T-helper 2 cell (primary cell): ENCODE results near the gene SAP25.

Experiments used
- DNase-seq, 5 experiments: peaks; one replicate each; pipeline versions ENCODE4 v3.0.0 to v3.0.0-alpha.2; 2012 to 2022
- total RNA-seq, 2 donors: gene quantifications; one replicate each; lab custom pipeline; 2026; lab: John Stamatoyannopoulos, UW

Gene SAP25
- total RNA-seq: 0 reads per million in 2 donors

DNA sequence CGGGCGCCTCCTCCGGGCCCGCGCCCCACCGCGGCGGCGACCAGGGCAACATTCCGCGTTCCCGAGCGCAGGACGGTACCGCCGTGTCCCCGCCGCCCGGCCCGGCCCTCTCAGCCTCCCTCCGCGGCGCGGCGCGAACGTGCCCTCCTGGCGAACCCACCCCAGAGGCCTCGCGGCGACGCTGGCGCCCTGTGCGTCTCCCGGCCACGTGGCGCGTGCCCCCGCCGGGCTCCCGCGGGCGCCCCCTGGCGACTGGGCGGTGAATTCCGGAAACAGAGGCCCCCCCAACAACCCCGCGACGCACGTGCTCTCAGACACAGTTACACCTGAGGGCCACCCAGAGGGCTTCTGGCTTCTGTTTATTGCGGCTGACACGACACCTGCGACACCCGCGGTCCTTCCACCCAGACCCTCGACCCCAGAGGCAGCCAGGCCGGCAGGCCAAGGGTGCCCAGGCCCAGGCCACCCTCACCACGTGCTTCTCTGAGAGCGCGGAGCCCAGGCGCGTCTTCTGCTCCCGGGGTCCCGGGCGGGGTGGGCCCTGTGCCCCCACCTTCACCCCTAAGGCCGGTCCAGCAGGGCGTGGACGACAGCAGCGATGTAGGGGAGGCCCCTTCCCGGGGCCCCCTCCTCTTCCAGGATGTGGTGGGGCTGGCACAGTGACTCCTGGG, at the start of gene SAP25:
SAP25 (minus strand) TSS at position 210 of the 671 bp plus-strand sequence; CDS start at position 52, 158 bp downstream.
- no peak for DNase-seq

DNA sequence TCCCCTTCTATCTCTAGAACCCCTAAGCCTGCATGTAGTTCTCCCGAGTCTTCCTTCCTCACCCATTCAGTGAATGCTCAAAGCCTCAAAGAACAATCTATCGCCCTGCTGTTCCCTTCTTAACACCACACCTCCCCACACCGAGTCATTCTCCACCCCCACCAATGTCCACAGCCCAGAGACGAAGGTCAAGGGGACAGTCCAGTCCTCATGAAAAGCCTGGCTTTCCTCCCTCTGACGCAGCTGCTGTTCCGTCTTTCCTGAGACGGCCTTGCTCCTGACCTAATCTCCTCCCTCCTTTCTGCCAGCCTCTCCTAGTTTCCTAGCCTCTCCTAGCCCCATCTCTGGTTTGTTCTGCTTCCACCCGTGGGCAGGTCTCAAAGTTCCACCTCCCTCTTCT, 47.9 kb upstream of the SAP25 start:
- no peak for DNase-seq

GRCh38 chr7:100620804-100621203, 47.1 kb upstream of the SAP25 start:
- DNase-seq: no peak

GRCh38 chr7:100620239-100620638, 46.5 kb upstream of the SAP25 start:
- no peak for DNase-seq

DNA sequence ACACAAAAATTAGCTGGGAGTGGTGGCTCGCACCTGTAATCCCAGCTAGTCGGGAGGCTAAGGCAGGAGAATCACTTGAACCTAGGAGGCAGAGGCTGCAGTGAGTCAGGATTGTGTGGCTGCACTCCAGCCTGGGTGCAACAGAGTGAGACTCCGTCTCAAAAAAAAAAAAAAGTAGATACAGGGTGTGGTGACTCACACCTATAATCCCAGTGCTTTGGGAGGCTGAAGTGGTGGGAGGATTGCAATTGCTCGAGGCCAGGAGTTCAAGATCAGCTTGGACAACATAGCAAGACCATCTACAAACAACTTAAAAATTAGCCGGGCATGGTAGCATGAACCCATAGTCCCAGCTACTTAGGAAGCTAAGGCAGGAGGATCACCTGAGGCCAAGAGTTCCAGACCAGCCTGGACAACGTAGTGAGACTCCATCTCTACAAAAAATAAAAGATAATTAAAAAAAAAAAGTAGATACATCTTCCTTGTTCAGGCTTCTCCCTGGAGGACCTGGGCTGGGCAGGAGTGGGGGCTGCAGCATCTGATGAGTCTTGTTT, 40.7 kb upstream of the SAP25 start:
- DNase-seq: no peak

DNA sequence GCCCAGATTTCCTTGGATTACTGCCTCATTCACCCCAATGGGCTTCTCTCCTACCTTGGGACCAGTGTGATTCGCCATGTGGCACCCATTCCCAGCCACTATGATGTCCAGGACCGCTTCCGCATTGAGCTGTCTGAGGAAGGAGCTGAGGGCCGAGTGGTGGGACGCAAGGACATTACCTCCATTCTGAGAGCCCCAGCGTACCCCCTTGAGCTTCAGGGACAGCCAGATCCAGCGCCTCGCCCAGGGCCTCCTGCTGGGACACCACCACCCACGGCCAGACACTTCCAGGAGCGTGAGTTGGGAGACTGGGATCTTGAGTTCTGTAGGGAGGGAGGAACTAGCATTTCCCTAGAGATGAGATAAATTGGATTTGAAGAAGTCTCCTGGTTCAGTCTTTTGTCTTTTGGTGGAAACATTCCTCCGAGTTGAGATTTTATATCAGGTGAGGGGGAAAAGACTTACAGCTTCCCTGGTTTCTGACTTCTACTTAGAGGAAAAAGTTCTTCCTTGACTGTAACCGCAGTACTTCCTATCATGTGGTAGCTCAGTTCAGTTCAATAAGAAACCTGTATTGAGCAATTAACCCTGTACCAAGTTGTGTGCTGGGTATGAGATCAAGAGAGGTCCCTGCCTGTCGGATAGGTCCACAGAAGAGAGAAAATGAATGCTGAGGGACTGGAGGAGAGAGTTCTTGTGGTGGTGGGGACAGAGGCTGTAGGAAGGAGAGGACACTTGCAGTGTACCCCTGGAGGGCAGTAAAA, 39.9 kb upstream of the SAP25 start:
- peak in 1 of 5 experiments; percentile 35 for DNase-seq

GRCh38 chr7:100612730-100613390, 39.2 kb upstream of the SAP25 start:
- DNase-seq: peak in 1 of 5 experiments; percentile 54

GRCh38 chr7:100611983-100612729, 38.5 kb upstream of the SAP25 start, which contains the start of gene MOSPD3:
MOSPD3 (plus strand) TSS chr7:100612540; CDS start chr7:100612792, 252 bp downstream.
- DNase-seq: peak; percentile 96 to 99 (median 96)

DNA sequence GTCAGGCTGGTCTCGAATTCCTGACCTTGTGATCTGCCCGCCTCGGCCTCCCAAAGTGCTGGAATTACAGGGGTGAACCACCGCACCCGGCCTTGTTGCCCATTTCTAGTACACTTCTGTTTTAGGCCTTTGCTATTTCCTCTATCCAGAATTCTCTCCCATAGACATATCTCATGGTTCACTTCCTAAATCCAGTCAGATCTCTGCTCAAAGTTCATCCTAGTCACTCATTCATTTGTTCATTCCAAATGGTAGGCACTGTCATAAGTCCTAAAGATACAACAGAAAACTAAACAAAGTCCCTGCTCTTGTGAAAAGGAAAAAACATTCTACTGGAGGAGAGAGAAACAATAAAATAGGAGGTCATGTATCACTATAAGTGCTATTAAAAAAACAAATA, 36.3 kb upstream of the SAP25 start:
- DNase-seq: no peak

DNA sequence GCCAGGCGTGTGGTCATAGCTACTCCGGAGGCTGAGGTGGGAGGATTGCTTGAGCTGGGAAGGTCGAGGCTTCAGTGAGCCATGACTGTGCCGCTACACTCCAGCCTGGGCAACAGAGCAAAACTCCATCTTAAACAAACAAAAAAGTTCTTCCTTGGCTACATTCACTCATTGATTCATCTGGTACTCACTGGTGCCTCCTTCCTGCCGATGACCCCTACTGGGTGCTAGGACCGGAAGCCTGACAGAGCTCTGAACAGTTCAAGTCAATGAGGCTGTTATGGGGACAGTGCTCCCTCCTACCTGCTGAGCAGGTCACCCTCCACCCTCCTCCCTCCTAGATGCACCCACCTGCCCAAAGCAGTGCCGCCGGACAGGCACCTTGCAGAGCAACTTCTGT, 33.4 kb upstream of the SAP25 start:
- DNase-seq: no peak

DNA sequence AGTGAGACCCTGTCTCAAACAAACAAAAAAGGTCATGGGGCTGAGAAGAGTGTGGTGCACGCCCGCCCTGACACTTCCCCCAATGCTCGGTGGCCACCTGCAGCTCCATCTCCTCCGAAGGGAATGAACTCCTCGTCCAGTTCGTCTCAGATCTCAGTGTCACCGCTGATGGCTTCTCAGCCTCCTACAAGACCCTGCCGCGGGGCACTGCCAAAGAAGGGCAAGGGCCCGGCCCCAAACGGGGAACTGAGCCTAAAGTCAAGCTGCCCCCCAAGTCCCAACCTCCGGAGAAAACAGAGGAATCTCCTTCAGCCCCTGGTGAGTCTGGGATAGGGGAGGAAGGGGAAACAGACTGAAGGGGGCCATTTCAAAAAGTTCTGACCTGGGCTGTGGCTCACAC, 32.6 kb upstream of the SAP25 start:
- DNase-seq: no peak

DNA sequence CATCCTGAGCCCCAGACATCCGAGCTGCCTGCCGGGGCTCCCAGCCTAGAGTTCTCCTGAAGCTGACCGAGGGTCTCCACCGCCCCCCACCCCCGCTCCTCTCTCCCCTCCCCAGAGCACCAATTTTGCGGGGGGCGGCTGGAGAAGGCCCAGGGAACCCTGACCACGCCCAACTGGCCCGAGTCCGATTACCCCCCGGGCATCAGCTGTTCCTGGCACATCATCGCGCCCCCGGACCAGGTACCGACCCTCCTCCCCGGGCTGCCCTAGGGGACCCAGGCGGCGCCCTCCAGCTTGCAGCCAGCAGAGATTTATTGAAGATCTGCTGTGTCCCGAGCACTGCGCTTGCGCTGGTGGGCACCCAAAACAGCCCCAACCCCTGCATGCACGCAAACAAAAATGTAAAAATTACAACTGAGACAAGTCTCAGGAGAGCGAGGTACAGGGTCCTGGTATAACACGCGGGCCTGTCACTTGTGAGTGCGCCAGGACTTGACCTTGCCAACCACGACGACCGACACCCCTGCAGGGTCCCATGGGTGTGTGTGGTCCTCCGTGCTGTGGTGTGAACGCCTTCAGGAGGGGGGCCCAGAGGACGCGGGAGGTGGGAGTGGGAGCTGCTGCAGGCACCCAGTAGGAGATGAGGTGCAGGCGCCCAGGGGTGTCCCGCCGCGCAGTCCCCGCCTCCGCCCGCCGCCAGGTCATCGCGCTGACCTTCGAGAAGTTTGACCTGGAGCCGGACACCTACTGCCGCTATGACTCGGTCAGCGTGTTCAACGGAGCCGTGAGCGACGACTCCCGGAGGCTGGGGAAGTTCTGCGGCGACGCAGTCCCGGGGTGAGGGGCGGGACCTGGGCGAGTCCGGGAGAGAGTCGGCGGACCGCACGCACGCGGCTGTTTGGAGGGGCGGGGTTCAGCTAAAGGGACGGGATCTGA, 31.5 kb upstream of the SAP25 start:
- peak in 3 of 5 experiments; percentile 12 to 59 (median 18) for DNase-seq

- peak; percentile 53 to 86 (median 66) for DNase-seq
Observed at GRCh38 chr7:100604028-100604975, 30.6 kb upstream of the SAP25 start.

DNA sequence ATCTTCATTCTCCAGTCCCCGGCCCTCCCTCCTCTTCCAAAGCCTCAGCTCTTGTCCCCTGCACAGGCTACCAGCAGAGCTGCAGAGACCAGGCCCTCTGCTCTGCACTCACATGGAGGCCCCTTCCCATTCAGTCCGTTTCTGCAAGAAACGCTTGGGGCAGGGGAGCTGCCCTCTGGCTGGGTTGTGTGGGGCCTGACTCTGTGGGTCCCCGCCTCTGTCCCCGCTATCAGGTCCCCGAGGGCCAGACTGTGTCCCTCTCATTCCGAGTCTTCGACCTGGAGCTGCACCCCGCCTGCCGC, 30.0 kb upstream of the SAP25 start:
- no peak for DNase-seq

GRCh38 chr7:100602889-100603725, 29.4 kb upstream of the SAP25 start:
- no peak for DNase-seq

GRCh38 chr7:100600730-100601038, 27.0 kb upstream of the SAP25 start:
- no peak for DNase-seq

DNA sequence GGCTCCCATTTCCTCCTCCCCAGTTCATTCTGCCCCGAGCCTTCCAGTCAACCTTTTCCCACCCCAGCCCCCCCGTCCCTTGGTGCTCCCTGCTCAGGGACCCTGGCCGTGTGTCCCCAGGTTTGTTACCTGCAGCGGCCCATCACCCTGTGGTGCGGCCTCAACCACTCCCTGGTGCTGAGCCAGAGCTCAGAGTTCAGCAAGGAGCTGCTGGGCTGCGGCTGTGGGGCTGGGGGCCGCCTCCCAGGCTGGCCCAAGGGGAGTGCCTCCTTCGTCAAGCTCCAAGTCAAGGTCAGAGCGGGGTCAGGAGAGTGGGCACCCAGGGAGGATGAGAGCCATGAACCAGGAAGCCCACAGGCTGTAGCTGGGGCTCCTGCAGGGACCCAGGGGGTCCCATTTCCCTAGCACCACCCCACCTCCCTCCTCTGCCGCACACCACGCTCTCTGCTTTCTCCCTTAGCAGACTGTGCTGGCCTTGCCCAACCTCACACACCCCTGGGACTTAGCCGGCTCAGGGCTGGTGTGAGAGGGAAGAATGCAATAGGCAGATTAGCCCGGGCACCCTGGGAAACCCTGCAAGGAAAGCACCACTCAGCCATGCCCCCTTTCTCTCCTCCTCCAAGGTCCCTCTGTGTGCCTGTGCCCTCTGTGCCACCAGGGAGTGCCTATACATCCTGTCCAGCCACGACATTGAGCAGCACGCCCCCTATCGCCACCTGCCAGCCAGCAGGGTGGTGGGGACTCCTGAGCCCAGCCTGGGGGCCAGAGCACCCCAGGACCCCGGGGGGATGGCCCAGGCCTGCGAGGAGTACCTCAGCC, 26.4 kb upstream of the SAP25 start:
- no peak for DNase-seq

DNA sequence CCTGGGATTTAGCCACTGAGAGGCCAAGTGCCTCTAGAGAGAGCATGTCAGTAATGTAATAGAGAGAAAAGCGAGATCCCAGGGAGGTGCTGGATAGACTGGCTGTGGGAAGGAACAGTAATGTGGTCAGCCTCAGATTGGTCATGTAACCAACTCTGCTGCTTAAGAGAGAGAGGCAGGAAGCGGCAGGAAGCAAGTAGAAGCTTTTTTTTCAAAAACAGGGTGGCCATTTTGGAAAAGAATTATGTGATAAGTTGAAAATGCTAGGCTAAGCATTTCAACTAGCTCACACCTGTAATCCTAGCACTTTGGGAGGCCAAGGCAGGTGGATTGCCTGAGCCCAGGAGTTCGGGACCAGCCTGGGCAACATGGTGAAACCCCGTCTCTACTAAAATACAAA, 24.7 kb upstream of the SAP25 start:
- peak in 1 of 5 experiments; percentile 38 for DNase-seq

DNA sequence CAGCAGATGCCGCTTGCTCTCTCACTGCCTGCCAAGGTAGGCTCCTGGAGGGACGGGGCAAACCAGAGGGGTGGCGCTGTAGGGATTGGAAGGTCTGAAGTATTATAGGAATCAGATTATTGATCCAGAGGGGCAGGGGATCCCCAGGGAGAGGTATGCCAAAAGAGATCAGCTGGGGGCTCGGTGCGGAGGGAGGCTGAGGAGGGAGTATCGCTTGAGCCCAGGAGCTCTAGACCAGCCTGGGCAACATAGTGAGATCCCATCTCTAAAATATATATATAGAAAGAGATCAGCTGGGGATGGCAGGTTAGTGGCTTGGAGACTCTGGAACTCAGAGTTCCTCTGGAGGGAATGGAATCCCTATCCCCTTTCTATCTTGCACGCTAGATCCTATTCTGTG, 21.5 kb upstream of the SAP25 start:
- no peak for DNase-seq
